Stimulated activated CD8-positive, alpha-beta memory T cell treated with anti-CD3 and anti-CD28 coated beads, Interleukin-15, amount 100 ng/mL, for 48 hours (primary cell): ENCODE data around the gene CHRM1.
"Not testable (repeated sequence)": the region's sequence is repeated elsewhere in the genome, so short reads cannot be mapped to it uniquely, and the experiment has no call there.

ENCODE experiments used
- DNase-seq, 2 donors: peaks; one replicate each; pipeline ENCODE4 v3.0.0-alpha.2; 2020; ENCODE audit warnings: low read depth in 2 of 2

Gene CHRM1, protein sequence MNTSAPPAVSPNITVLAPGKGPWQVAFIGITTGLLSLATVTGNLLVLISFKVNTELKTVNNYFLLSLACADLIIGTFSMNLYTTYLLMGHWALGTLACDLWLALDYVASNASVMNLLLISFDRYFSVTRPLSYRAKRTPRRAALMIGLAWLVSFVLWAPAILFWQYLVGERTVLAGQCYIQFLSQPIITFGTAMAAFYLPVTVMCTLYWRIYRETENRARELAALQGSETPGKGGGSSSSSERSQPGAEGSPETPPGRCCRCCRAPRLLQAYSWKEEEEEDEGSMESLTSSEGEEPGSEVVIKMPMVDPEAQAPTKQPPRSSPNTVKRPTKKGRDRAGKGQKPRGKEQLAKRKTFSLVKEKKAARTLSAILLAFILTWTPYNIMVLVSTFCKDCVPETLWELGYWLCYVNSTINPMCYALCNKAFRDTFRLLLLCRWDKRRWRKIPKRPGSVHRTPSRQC

DNA sequence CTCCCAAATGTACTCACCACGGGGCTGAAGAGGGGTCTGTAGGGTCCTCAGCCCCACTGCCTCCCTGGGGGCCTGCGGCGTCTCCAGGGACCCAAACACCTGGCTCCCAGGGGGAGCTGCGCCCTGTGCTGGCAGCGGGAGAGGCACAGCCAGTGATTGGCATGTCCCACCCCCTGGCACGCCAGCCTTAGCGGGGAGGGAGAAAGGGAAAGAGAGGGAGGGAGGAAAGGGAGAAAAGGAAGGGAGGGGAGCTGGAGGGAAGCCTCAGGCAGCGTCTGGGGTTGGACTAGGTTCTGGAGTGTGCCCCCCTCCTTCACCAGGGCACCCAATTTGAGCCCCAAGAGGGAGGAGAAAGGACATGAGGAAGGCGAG is at the start of gene CHRM1:
TSS of gene CHRM1 (minus strand) at position 163 of the 372 bp plus-strand sequence. CDS start 10,263 bp downstream, outside the sequence.
- no peak for DNase-seq

DNA sequence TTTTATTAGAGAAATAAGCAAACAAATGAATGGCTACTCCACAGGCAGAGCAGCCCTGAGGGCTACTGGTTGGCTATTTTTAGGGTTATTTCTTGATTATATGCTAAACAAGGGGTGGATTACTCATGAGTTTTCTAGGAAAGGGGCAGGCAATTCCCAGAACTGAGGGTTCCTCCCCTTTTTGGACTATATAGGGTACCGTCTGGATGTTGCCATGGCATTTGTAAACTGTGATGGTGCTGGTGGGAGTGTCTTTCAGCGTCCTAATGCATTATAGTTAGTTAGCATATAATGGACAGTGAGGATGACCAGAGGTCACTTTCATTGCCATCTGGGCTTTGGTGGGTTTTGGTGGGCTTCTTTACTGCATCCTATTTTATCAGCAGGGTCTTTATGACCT is 44.4 kb upstream of the CHRM1 start:
- DNase-seq = no peak

DNA sequence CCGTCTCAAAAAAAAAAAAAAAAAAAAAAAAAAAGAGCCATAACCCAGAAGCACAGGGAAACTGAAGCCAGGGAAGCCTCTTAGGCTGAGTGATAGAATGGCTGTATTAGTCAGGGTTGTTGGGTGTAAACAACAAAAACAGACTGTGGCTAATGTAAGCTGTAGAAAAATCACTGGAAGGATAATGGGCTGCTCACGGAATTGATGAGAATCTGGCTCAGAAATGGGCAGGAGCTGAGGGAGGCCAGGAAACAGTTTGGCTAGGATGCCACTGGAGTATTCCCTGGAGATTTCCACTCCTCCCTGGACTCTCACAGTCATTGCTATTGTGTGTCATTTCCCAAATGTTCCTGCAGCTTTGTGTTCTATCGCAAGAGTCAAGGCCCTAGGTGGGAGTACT is 41.2 kb upstream of the CHRM1 start:
- DNase-seq = no peak

DNA sequence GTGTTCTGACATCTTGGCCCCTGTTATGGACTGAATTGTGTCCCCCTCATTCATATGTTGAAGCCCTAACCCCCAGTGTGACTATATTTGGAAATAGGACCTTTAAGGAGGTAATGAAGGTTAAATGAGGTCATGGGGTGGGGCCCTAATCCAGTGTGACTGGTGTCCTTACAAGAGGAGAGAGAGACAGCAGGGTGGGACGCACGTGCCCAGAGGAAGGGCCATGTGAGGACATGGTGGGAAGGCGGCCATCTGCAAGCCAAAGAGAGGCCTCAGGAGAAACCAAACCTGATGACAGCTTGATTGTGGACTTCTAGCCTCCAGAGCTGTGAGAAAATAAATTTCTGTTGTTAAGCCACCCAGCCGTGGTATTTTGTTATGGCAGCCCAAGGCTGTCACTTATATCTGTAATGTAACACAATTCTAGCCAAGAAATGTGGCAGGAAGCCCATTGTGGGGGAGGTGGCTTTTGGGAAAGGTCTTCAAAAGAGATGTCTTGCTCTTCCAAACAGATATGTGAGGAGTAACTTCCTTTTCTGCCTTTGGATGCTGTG is 39.9 kb upstream of the CHRM1 start:
- DNase-seq = no peak

DNA sequence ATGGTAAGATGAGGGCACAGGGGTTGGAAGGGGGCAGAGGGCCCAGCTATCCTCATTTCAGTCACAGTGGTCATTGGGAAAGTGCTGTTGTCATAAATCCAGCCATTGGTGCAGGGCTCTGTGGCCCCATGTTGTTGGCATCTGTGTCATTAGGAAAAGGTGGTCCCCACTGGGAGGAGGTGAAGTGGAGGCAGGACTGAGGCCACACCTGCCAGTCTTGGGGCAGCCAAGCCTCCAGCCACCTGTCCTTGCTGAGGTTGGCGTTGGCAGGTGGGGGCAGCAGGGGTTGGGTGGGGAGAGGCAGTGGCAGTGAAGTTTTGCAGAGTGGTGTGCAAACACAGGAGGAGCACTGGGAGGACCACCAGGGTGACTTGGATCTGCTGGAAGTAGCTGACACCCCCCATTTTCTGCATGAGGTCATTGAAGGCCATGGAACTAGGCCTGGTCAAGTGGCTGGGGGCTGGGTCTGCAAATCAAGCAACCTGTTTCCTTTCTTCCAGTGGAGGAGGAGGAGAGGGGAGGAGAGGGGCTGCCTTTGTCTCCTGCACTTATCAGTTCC is 38.3 kb upstream of the CHRM1 start:
- DNase-seq = no peak

DNA sequence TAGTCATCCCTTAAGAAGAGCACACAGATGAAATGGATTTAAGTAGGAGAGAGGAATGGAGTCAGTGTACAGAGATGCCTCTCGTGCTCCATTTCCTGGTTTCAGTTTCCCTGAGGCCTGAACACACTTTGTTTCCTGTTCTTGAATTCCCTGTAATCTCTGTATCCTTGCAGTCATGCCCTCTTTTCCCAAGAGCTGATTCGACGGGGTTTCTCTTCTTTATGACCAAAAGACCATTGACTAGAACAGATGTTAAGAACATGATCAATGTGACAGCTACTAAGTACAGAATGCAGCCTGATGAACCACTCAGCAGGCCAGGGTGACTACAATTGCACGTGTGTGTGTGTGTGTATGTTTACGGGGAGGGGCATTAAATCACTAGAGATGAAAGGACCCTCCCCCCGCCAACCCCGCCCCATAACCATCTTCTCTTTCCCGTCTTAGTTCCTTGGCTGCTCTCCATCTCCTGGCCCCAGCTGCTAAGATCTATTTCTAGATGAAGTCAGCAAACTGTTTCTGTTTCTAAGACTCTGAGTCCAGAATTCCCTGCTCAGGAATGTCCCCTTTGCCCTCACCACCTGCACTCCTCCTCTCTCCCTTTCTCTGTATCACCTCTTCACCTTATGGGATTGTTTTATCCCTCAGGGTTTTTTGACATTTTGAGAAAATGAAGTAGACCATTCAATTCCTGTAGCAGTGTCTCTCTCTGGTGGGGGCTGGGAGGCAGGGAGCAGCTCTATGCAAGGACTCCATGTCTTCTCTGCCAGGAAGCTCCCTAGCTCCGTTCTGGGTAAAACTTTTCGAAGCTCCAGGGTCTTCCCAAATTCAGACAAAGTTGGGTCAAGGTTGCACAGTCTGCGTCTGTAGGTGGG is 37.6 kb upstream of the CHRM1 start:
- DNase-seq = no peak

DNA sequence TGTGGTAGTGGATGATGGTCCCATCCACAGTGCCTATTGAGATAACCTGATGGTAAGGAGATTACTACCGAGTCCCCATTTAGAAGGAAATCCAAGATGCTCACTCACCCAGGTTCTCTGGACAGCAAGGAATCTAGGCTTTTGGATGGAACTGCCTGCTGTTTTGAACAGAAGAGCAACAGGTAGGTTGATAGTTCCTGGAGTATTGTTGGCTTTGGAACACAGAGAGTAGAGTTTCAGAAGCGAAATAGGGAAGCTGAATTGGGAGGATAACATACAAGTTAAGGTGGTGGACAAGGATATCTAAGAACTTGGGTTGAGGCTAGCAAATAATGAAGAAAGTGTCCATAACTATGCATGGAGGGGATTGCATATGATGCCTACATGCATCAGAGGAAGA is 36.0 kb upstream of the CHRM1 start:
- no peak for DNase-seq

DNA sequence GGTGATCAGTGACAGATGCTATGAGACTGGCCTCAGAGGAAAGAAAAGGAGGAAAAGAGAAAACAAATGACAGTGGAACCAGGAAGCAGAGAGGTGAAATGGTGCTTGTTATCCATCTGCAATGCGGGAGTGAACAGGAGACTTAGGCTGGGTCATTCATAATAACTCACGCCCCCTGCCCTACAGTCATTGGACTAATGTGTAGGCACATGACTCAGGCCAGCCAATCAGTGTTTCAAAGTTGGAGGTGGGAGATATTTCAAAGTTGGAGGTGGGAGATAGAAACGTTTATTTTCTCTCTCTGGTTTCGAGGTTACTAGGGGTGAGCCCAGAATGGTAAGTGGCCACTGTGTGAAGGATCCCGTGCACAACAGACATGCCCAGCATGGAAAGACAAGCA is 33.3 kb upstream of the CHRM1 start:
- no peak for DNase-seq

DNA sequence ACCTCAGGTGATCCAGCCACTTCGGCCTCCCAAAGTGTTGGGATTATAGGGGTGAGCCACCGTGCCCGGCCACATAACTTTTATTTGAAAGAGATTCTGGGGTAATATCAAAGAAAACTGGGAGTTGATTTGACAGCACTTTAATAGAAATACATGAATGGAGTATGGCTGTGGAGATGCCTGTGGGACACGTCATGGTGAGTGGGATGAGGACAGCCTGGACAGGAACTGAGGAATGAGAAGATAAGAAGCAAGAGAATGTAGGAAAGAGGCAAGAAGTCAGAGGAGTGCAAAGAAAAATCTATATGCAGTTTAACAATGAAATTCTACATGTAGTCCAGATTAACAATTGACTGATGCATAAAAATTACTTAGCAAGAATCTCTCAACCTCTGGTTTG is 32.6 kb upstream of the CHRM1 start:
- DNase-seq = no peak

DNA sequence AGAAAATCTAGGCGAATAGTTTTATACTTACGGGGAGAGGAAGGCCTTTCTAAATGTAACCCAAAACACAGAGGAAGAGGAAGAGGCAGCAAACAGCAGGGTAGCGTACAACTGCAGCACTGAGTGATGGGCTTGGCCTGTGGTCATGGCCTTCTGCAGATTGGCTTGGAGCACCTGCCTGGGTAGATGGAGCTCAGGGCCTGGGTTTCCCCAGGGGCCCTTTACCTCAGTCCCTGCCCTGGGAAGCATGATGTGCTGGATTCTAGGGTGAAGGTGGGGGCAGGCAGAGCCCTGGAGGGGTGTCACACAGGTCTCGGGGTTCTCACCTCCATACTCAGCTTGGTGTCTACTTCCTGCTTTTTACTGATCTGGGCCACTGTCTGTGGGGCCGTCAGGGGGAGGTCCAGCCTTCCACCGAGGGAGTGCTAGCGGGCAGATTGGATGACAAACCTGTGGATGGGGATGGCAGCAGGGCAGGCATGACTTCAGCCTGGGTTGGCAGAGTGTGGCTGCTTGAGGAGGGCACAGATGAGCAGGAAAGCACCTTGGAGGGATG is 27.7 kb upstream of the CHRM1 start:
- no peak for DNase-seq

DNA sequence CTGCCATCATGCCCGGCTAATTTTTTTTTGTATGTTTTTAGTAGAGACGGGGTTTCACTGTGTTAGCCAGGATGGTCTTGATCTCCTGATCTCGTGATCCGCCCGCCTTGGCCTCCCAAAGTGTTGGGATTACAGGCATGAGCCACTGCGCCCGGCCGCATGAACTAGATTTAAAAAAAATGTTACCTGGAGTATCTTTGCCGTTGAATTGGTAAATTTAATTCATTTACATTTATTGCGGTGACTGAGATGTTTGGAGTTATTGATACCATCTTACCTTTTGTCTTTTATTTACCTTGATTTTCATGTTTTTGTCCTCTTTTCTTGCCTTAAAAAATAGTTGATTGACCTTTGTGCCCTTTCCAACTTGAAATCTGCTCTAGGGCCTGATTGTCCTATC is 24.4 kb upstream of the CHRM1 start:
- DNase-seq = not testable (repeated sequence)

DNA sequence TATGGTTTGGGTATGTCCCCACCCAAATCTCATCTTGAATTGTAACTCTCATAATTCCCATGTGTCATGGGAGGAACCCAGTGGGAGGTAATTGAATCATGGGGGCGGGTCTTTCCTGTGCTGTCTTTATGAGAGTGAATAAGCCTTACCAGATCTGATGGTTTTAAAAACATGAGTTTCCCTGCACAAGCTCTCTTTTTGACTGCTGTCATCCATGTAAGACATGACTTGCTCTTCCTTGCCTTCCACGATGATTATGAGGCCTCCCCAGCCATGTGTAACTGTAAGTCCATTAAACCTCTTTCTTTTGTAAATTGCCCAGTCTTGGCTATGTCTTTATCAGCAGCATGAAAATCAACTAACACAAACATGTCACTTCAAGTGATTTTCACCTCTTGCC is 16.4 kb upstream of the CHRM1 start:
- not testable (repeated sequence) for DNase-seq

DNA sequence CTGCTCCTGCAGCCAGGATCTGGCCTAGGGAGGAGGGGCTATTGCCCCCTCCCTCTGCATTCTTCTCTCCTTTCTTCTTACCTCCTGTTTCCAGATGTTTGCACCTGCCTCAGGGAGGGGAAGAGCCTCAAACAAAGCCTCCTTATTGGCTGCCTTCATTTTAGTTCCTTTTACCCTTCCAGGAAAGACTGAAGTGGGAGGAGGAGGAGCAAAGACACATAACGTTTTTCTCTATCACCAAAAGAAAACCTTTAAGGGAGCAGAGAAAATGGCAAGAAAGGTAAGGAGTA is 13.3 kb upstream of the CHRM1 start:
- DNase-seq = no peak

DNA sequence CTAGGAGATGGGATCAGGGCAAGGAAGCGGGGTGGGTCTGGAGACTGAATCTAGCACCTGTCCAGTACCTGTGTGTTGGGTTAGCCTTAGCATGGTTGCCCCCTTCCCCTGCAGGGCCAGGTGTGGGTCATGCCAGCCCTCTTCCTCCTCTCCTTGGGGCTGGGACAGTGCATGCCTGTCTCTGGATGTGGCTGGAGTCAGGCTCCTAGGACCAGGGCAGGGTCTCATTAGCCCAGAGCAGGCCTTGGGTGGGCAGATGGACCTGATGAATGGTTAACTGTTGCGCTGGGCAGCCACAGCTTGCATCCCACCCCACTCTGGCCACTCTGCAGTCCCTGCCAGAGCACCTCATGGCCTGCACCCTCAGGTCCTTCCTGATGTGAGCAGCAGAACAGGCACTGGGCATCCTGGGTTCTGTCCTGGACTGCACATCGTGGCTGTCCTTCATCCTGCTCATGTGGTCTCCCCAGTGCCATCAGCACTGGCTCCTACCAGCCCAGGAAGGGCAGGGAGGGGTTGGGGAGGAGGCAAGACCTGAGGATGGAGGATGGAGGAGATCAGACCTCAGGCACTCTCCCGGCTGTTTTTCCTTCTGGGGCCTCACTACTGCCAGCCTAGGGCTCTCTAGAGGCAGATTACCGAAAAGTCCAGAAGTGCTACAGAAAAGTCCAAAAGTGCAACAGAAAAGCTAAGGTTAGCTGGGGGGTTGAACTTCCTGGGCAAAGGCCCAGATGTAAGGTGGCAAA is 12.8 kb upstream of the CHRM1 start:
- DNase-seq = no peak

DNA sequence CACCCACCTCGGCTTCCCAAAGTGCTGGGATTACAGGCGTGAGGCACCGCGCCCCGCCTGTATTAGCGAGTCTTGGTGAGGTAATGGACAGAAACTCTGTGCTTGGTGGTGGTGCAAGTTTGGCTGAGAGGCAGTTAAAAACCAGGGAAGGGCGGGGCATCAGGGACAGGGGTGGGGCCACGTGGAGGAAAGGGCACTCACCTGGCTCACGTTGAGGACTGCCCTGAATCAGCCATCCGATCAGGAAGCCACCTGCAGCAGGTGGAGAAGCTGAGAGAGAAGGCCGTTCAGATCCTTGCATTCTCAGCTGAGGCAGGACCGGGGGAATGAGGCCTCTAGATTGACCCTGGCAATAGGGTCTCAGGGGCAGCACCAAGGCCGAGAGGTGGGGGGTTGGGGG is 12.1 kb upstream of the CHRM1 start:
- no peak for DNase-seq

DNA sequence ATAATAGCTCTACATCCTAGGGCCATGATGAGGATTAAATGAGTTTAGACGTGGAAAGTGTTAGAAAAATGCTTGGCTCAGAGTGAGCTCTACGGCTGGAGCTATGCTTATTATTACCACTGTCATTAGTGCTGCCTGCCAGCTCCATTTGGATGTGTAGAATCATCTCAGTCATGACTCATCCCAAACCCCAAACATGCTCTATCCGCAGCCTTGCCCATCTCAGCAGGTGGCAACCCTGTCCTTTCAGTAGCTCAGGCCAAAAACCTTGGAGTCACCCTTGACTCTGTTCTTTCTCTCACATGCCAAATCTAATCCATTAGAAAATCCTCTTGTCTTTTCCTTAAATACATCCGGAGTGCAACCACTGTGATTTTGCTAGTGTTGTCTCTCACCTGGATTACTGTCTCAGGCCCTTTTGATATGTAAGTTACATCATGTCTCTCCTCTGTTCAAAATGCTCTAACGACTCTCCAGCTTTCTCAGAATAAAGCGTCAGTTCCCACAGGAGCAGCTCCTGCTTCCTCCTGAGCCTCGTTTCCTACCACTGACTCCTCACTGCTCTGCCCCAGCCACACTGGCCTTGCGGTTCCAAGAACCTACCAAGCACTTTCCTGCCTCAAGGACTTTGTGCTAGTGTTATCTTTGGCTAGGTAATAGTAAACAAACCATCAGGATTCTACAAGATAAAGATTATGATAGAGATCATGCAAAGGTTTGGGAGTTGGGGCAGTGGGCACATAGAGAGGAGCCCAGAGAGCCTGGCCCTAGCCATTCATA is 10.5 kb upstream of the CHRM1 start:
- DNase-seq = no peak

DNA sequence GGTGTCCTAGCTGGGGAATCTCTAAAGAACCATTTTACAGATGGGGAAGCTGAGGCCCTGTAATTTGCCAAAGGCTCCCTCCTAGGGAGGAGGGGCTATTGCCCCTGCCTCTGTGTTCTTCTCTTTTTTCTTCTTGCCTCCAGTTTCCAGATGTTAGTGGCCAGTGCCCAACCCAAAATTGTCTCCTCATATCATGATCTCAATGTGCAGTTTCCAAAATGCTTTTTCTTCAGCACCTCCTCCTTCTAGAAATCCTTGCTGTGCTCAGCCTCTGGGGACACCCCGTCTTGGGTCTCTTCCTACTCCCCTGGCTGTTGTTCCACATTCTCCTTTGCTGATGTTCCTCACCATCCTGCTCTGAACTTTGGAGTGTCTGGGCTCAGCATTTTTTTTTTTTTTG is 9.5 kb upstream of the CHRM1 start:
- no peak for DNase-seq

DNA sequence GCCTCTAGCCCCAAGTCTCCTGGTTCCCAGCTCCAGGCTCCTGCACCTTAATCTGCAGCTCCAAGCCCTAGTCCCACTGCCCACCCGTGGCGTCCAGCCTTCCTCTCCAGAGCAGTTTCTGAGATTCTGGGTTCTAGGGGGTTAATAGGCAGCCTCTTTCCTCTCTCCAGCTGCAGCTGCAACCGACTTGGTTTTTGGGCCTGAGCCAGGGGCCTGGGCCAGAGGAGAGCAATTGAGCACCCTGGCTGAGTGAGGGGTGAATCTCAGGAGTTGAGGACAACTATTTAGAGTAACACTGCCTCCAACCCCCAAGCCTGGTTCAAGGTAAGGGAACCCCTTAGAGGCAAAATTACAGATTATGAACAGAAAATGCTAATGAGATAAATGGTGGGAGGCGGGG is 9.0 kb upstream of the CHRM1 start:
- DNase-seq = no peak

DNA sequence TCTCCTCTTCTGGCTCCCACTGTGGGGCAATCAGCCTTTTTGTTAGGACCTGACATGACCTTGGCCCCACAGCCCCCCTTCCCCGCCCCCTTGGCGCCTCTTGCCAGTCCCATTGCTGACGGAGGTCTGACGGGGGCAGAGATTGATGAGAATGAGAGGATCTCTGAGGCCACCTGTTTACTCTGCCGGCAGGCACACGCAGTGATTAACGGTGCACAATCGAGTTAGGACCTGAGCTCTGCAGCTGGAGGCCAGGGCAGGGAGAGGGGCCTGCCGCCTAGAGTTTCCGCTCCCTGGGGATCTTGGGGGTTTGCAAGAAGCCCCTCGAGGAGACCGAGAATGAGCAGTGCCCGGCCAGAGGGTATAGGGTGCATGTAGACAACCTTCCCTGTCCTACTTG is 6.8 kb upstream of the CHRM1 start:
- no peak for DNase-seq

DNA sequence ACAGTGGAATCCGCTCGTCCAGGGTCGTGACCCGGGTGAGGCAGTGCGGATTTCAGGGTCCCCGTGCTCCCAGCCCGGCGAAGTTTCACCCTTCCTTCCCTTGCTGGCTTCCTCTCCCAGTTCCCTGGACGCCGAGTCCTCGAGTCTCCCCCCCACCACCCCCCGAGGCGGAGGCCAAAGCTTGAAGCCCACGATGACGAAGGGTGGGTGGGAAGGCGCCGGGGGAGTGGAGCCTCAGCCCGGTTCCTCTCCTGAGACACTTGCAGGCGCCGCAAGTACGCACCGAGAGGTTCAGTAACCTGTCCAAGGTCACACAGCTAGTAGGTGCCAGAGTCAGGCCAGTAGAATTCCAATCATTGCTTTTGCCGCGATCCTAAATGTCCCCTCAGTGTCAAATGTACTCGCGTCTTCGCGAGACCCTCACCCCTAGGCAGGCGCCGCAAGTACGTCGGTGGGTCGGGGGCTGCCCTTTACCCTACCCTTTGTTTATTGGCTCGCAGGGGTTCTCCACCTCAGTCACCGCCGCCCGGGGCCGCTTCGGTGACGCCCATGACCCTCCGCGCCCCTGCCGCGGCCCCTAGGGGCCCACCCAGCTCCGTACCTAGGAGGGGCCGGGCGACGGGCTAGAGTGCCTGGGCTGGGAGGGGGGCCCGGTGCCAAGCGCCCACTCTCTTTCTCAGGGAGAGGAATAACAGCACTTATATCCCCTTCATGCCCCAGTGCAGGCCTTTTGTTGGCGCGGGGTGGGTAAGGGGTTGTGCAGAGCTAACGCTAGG is 5.7 kb upstream of the CHRM1 start:
- no peak for DNase-seq
